HEK293T (cell line): Measurements from ENCODE around the gene RAMACL.

ENCODE experiments used
- CTCF ChIA-PET: fragments of 350-600 bp; formaldehyde crosslinking; extraction: SDS; loops from one replicate; lab custom pipeline; 2021; ENCODE audit warnings: antibody characterized with exemption, inconsistent platforms; lab: Yijun Ruan, JAX
- POLR2A ChIA-PET: fragments of 350-600 bp; formaldehyde crosslinking; extraction: SDS; loops from one replicate; lab custom pipeline; 2020; ENCODE audit warnings: antibody characterized with exemption, inconsistent platforms; lab: Yijun Ruan, JAX
- DNase-seq: peaks from one replicate; pipeline ENCODE4 v3.0.0; 2012; ENCODE audit warnings: mixed read lengths; ENCODE audit errors: extremely low spot score
- ARNT ChIP-seq: fragments of 450-650 bp; IDR thresholded peaks from 2 replicates; pipeline ENCODE4 v1.6.1; 2017; ENCODE audit warnings: mild to moderate bottlenecking
- BHLHE40 ChIP-seq: fragments of 450-650 bp; IDR thresholded peaks from 2 replicates; pipeline ENCODE4 v1.6.1; 2016; ENCODE audit warnings: mild to moderate bottlenecking, moderate library complexity, borderline replicate concordance
- CTBP1 ChIP-seq: fragments of 450-650 bp; IDR thresholded peaks from 2 replicates; pipeline ENCODE4 v1.6.1; 2016; ENCODE audit warnings: borderline replicate concordance
- ELF4 ChIP-seq: fragments of 450-650 bp; IDR thresholded peaks from 2 replicates; pipeline ENCODE4 v1.6.1; 2017; ENCODE audit warnings: antibody characterized with exemption
- FOXA1 ChIP-seq: fragments of 450-650 bp; IDR thresholded peaks from 2 replicates; pipeline ENCODE4 v1.6.1; 2016; ENCODE audit warnings: mild to moderate bottlenecking
- FOXK2 ChIP-seq: fragments of 450-650 bp; IDR thresholded peaks from 2 replicates; pipeline ENCODE4 v1.6.1; 2016; ENCODE audit warnings: mild to moderate bottlenecking
- FOXM1 ChIP-seq: fragments of 450-650 bp; IDR thresholded peaks from 2 replicates; pipeline ENCODE4 v1.6.1; 2017; ENCODE audit warnings: mild to moderate bottlenecking, borderline replicate concordance
- HDGF ChIP-seq: fragments of 450-650 bp; IDR thresholded peaks from 2 replicates; pipeline ENCODE4 v1.6.1; 2017; ENCODE audit warnings: antibody characterized with exemption, borderline replicate concordance
- L3MBTL2 ChIP-seq: fragments of 450-650 bp; conservative IDR thresholded peaks from 2 replicates; pipeline ENCODE4 v1.6.1; 2016; ENCODE audit warnings: mild to moderate bottlenecking
- LEF1 ChIP-seq: fragments of 450-650 bp; IDR thresholded peaks from 2 replicates; pipeline ENCODE4 v1.6.1; 2017; ENCODE audit warnings: mild to moderate bottlenecking, borderline replicate concordance
- NFRKB ChIP-seq: fragments of 450-650 bp; IDR thresholded peaks from 2 replicates; pipeline ENCODE4 v1.6.1; 2016; ENCODE audit warnings: mild to moderate bottlenecking, moderate library complexity
- PKNOX1 ChIP-seq: fragments of 450-650 bp; IDR thresholded peaks from 2 replicates; pipeline ENCODE4 v1.6.1; 2016
- SP1 ChIP-seq: fragments of 450-650 bp; IDR thresholded peaks from 2 replicates; pipeline ENCODE4 v1.6.1; 2017
- SUZ12 ChIP-seq: fragments of 450-650 bp; IDR thresholded peaks from 2 replicates; pipeline ENCODE4 v1.6.1; 2016; ENCODE audit warnings: mild to moderate bottlenecking
- TARDBP ChIP-seq: fragments of 450-650 bp; IDR thresholded peaks from 2 replicates; pipeline ENCODE4 v1.6.1; 2016
- ZNF384 ChIP-seq: fragments of 450-650 bp; IDR thresholded peaks from 2 replicates; pipeline ENCODE4 v1.6.1; 2016

Gene RAMACL

GRCh38 chr6:166592821-166593220, 6.3 kb upstream of the RAMACL start:
- TF ChIP-seq ARNT (no peak), FOXA1 (no peak), SUZ12 (no peak)
- CTCF ChIA-PET = no interaction called here
- no peak for DNase-seq
- POLR2A ChIA-PET = interaction anchor here (1.1 kb wide), 1 partner anchor 9 kb away, joined by 4 read pairs; no protein-coding TSS in a partner anchor

DNA sequence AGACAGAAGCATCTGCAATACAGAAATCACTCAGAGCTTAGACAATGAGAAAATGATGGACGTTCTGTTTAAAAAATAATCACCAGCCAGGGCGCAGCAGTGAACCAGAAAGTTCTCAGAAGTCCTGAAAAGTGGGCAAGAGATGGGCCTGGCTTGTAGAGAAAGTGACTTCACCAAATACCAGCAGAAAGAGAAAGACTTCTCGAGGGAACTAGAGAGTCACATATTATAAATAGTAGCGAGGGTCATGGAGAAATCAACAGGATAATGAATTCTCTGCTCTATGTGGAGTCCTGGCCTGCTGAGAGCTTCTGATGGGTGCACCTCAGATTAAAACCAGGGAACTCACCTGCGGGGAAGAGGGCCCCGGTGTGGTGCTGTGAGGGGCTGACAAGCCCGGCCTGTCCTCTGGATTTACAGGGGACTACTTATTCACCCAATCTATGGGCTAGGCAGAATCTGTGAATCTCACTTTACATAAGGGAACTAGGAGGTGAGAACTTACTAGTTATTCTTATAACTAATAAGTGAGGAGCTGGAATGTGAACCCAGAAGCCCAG, 5.6 kb upstream of the RAMACL start:
- TF ChIP-seq FOXA1 (no peak), LEF1 (no peak)
- ChIA-PET CTCF (no interaction called here), POLR2A (interaction anchor here (1.1 kb wide), 1 partner anchor 8 kb away, joined by 4 read pairs; no protein-coding TSS in a partner anchor)
- no peak for DNase-seq

- DNase-seq = no peak
- ChIA-PET POLR2A (no interaction called here), CTCF (no interaction called here)
- TF ChIP-seq LEF1 = no peak
- TF ChIP-seq SP1 = no peak
- TF ChIP-seq L3MBTL2 = no peak
- no peak for TF ChIP-seq FOXK2
- no peak for TF ChIP-seq NFRKB
These were observed 4.5 kb upstream of the RAMACL start for GRCh38 chr6:166591026-166591425.

DNA sequence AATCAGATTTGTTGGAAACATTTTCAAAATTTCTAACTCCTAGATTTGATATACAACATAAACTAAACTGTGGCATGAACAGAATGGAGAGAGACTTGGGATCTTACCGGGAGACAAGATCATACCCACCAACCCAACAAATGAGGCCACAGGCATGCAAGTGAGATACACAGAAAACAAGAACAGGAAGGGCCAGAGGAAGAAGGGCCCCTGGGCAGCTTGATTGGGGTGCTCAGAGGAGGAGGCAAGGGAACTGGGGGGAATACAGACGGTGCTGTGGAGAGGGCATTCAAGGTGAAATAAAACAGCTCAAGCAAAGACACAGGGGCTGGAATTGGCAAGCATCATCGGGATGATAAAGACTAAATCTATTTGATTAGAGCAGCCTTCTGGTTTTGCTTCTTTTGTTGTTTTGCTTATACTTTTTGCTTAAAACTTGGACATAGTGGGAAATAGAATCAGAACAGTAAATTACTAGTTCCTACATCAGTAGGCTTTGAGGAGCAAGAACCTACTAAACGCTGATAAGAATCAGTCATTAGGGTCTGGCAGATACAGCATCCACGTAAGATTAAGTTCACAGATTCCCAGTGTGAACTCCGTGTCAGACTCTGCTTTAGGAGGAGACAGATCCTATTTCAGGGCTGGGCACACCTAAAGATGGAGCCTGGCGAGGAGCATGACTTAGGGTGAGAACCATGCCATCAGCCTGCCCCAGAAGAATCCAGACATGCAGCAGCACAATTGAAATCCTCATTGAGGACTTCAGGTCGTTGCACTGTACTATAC, 3.5 kb upstream of the RAMACL start:
- no peak for TF ChIP-seq FOXM1
- no peak for TF ChIP-seq FOXK2
- no peak for TF ChIP-seq ELF4
- TF ChIP-seq L3MBTL2 = no peak
- TF ChIP-seq ZNF384 = no peak
- no peak for TF ChIP-seq BHLHE40
- TF ChIP-seq NFRKB = no peak
- no peak for TF ChIP-seq PKNOX1
- no peak for TF ChIP-seq SUZ12
- TF ChIP-seq FOXA1 = no peak
- no peak for TF ChIP-seq ARNT
- TF ChIP-seq HDGF = no peak
- no peak for TF ChIP-seq CTBP1
- no peak for TF ChIP-seq TARDBP
- no peak for TF ChIP-seq SP1
- TF ChIP-seq LEF1 = no peak
- ChIA-PET POLR2A (no interaction called here), CTCF (interaction anchor here (0.5 kb wide), 1 partner anchor 88 kb away, joined by 3 read pairs; no protein-coding TSS in a partner anchor)
- no peak for DNase-seq

- no peak for DNase-seq
- ChIA-PET POLR2A (no interaction called here), CTCF (interaction anchor here (0.5 kb wide), 1 partner anchor 89 kb away, joined by 3 read pairs; no protein-coding TSS in a partner anchor)
- TF ChIP-seq BHLHE40 (no peak), CTBP1 (no peak), HDGF (no peak), L3MBTL2 (no peak), LEF1 (no peak), FOXK2 (no peak), FOXM1 (no peak), TARDBP (no peak), PKNOX1 (no peak)
These were observed 2.9 kb upstream of the RAMACL start for GRCh38 chr6:166589337-166589731.

DNA sequence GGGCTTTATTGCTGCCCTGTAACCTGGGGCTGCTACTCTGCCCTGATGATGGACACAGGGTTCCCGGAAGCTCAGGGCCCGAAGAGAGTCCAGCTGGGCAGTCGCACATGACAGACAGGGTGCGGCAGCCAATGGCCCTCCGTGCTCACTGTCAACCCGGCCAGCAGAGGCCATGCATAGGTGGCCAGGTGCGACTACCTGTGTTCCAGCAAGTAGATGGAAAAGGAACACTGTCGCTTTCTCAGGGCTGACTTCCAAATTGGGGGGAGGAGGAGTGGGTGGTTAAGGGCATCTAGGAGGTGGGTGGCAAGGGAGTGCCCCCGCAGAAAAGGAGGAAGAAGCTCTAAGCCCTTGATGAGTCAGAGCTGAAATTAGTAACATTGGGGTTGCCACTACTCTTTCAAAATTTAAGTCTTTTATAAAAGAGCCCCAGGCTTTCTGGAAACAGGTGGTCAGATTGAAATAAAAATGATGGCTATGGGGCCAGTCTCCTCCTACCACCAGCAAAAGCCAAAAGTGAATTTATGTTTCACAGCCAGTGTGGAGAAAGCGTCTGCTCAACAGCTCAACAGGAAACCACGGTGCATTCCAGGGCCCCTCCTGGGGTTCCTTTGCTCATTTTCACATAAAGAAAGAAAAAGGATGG, 2.3 kb upstream of the RAMACL start:
- ChIA-PET CTCF (no interaction called here), POLR2A (no interaction called here)
- no peak for TF ChIP-seq PKNOX1
- TF ChIP-seq CTBP1 = no peak
- no peak for TF ChIP-seq ARNT
- TF ChIP-seq FOXM1 = no peak
- DNase-seq = no peak
